ENCODE measurements around the gene GADD45B.
"Not testable (repeated sequence)": the region's sequence is repeated elsewhere in the genome, so short reads cannot be mapped to it uniquely, and the experiment has no call there.

GADD45B gene

GRCh38 chr19:2444251-2445002 is 31.5 kb upstream of the GADD45B start:
- DNase-seq (ENCODE audit: low read depth): no peak

GRCh38 chr19:2446381-2446780 is 29.5 kb upstream of the GADD45B start:
- DNase-seq (ENCODE audit: low read depth): no peak

GRCh38 chr19:2449019-2449418 is 26.9 kb upstream of the GADD45B start:
- no peak for DNase-seq (ENCODE audit: low read depth)

- no peak for DNase-seq (ENCODE audit: low read depth)
These were observed 24.8 kb upstream of the GADD45B start for GRCh38 chr19:2451138-2451537.

- no peak for DNase-seq (ENCODE audit: low read depth)
These were observed 24.2 kb upstream of the GADD45B start for GRCh38 chr19:2451741-2452140.

- no peak for DNase-seq (ENCODE audit: low read depth)
These were observed 22.4 kb upstream of the GADD45B start for GRCh38 chr19:2453431-2454025.

GRCh38 chr19:2454199-2454961 is 21.5 kb upstream of the GADD45B start:
- no peak for DNase-seq (ENCODE audit: low read depth)

- DNase-seq (ENCODE audit: low read depth): no peak
These were observed 20.7 kb upstream of the GADD45B start for GRCh38 chr19:2454962-2455850.

GRCh38 chr19:2455851-2456570 is 19.9 kb upstream of the GADD45B start:
- peak; percentile 15 for DNase-seq (ENCODE audit: low read depth)

GRCh38 chr19:2457394-2458037 is 18.4 kb upstream of the GADD45B start:
- DNase-seq (ENCODE audit: low read depth): no peak

GRCh38 chr19:2458054-2458453 is 17.9 kb upstream of the GADD45B start:
- no peak for DNase-seq (ENCODE audit: low read depth)

GRCh38 chr19:2458776-2459175 is 17.2 kb upstream of the GADD45B start:
- DNase-seq (ENCODE audit: low read depth): not testable (repeated sequence)

GRCh38 chr19:2460245-2460644 is 15.7 kb upstream of the GADD45B start:
- no peak for DNase-seq (ENCODE audit: low read depth)

GRCh38 chr19:2461751-2462634 is 13.9 kb upstream of the GADD45B start:
- peak; percentile 24 for DNase-seq (ENCODE audit: low read depth)

GRCh38 chr19:2462635-2463421 is 13.1 kb upstream of the GADD45B start:
- DNase-seq (ENCODE audit: low read depth): no peak

GRCh38 chr19:2463694-2464093 is 12.2 kb upstream of the GADD45B start:
- not testable (repeated sequence) for DNase-seq (ENCODE audit: low read depth)

GRCh38 chr19:2464389-2464788 is 11.5 kb upstream of the GADD45B start:
- no peak for DNase-seq (ENCODE audit: low read depth)

GRCh38 chr19:2468596-2468995 is 7.3 kb upstream of the GADD45B start:
- DNase-seq (ENCODE audit: low read depth): no peak
